ENCODE results near the gene CATSPERD.

DNA sequence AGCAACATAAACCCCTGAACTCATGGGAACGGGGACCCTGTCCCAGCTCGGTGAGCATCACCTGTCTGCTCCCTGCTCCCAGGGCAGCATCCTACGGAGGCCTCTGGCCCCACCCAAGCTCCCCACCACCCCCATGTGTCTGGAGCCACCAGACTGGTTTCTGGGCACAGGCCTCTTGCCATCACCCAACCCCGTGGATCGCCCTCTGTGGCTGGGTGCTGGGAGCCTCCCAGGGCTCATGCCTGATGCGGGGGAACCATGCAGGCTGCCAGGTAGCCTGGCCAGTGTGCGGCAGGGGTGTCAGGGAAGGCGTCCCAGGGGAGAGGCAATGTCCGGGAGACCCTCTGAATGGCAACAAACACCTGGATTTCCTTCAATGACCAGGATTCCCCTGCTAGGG is 42.9 kb upstream of the CATSPERD start:
- TF ChIP-seq, protein P1, sequence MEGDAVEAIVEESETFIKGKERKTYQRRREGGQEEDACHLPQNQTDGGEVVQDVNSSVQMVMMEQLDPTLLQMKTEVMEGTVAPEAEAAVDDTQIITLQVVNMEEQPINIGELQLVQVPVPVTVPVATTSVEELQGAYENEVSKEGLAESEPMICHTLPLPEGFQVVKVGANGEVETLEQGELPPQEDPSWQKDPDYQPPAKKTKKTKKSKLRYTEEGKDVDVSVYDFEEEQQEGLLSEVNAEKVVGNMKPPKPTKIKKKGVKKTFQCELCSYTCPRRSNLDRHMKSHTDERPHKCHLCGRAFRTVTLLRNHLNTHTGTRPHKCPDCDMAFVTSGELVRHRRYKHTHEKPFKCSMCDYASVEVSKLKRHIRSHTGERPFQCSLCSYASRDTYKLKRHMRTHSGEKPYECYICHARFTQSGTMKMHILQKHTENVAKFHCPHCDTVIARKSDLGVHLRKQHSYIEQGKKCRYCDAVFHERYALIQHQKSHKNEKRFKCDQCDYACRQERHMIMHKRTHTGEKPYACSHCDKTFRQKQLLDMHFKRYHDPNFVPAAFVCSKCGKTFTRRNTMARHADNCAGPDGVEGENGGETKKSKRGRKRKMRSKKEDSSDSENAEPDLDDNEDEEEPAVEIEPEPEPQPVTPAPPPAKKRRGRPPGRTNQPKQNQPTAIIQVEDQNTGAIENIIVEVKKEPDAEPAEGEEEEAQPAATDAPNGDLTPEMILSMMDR (IDR thresholded peaks at IDR 0.05), result no peak
- TF ChIP-seq PBX3 (IDR thresholded peaks at IDR 0.05), result no peak
- TF ChIP-seq RAD21 (conservative IDR thresholded peaks at IDR 0.05 in 1 of 2, IDR thresholded peaks at IDR 0.05 in 1 of 2), result no peak
- TF ChIP-seq REST (IDR thresholded peaks at IDR 0.05), result no peak
- TF ChIP-seq SMC3 (IDR thresholded peaks at IDR 0.05), result no peak
- no peak for TF ChIP-seq CEBPB (IDR thresholded peaks at IDR 0.05)
- TF ChIP-seq SREBF2 (IDR thresholded peaks at IDR 0.05), result no peak
- TF ChIP-seq MAFK (IDR thresholded peaks at IDR 0.05; ENCODE audit: partially characterized antibody), result no peak
- no peak for TF ChIP-seq JUN (IDR thresholded peaks at IDR 0.05)
- no peak for TF ChIP-seq POLR2A (IDR thresholded peaks at IDR 0.05; ENCODE audit: low read length)

All from A549 (cell line).